Uterus (tissue), 2 donors: ENCODE data around the gene NPRL2.
A peak's percentile ranks its signal among the peaks of the same experiment; 100 is the strongest.

Source experiments
- POLR2A ChIP-seq, 2 donors: fragments of 450-650 bp; IDR thresholded peaks; one replicate each; pipeline ENCODE4 v1.6.1; 2016; ENCODE audit warnings: antibody characterized with exemption in 2 of 2, mild to moderate bottlenecking in 1 of 2, moderate library complexity in 1 of 2
- TF ChIP-seq, protein P1 (sequence below), 4 experiments: fragments of 200-600 bp in 2 of 4; fragments of 450-650 bp in 2 of 4; sonication (generic) in 2 of 4; IDR thresholded peaks; one replicate each; pipeline ENCODE4 v1.5.1; 2016 to 2019; ENCODE audit warnings: antibody characterized with exemption in 4 of 4, mild to moderate bottlenecking in 2 of 4, moderate library complexity in 1 of 4

DNA sequence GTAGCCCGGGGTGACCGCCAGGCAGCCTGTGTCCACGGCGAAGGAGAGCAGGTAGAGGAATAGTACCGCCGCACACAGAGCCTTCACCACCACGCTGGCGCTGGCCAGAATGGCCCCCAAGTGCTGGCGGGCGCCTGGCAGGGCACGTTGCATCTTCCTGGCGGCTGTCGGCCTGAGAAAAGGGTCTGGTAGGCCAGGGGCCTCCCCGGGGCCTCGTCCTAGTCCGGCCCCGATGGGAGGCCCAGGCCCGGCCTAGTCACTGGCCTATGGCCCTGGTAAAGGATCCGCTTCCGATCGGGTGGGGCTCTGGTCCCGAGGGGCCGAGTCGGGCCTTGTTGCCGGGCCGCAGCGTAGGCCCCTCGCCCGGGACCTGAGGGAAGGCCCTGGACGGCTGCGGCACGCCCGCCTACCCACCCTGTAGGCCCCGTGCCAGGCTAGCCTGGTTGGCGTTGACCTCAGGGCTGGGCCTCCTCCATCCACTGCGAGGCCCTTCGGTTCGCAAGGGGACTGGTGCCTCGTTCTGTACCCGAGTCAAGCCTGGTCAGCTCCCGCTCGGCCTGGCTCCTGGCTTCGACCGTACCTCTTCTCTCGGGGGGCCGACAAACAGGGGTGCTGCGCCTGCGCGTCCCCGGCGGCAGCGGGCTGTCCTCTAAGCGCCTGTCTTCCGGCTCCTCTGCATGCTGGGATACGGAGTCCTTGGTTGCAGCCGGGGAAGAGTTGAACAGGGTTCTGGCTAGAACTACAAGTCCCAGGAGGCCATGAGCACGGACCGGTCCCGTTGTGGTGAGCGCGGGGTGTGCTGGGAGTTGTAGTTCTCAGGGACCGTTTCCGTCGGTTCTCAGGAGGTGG, 8.6 kb upstream of the NPRL2 start, which contains the start of gene TMEM115:
- TF ChIP-seq, protein P1, sequence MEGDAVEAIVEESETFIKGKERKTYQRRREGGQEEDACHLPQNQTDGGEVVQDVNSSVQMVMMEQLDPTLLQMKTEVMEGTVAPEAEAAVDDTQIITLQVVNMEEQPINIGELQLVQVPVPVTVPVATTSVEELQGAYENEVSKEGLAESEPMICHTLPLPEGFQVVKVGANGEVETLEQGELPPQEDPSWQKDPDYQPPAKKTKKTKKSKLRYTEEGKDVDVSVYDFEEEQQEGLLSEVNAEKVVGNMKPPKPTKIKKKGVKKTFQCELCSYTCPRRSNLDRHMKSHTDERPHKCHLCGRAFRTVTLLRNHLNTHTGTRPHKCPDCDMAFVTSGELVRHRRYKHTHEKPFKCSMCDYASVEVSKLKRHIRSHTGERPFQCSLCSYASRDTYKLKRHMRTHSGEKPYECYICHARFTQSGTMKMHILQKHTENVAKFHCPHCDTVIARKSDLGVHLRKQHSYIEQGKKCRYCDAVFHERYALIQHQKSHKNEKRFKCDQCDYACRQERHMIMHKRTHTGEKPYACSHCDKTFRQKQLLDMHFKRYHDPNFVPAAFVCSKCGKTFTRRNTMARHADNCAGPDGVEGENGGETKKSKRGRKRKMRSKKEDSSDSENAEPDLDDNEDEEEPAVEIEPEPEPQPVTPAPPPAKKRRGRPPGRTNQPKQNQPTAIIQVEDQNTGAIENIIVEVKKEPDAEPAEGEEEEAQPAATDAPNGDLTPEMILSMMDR (IDR thresholded peaks at IDR 0.05) = peak in 1 of 4 experiments; percentile 31
- peak; percentile 56 to 71 for TF ChIP-seq POLR2A (IDR thresholded peaks at IDR 0.05)
